ENCODE measurements around the gene RNF220. TPM values are rescaled to one million over a fixed set of nuclear protein-coding genes. Genes with fewer than 3 reads are reported as not detected.

Gene RNF220
- total RNA-seq, 1 experiment from 2014 or later = 66.6 TPM

GRCh38 chr1:44454704-44455103 lies 49.6 kb downstream of the RNF220 start:
- Histone ChIP-seq H2AFZ (ENCODE audit: low read length) (no peak overlapping the region), H4K20me1 (ENCODE audit: low read length) (no peaks in the 10 kb centered on the region), H3K36me3 (ENCODE audit: low read depth, low read length) (no peaks in the 10 kb centered on the region), H3K4me1 (ENCODE audit: insufficient read depth, low read length) (no peaks in the 10 kb centered on the region), H3K9me2 (replicated peaks; ENCODE audit: low read length) (no peaks in the 10 kb centered on the region), H3F3A (ENCODE audit: low read length, unreplicated experiment) (no peaks in the 10 kb centered on the region), H3K9ac (ENCODE audit: low read length) (no peak overlapping the region), H3K27ac (ENCODE audit: low read length) (no peak overlapping the region), H3K4me2 (ENCODE audit: low read length) (no peak overlapping the region), H3K27me3 (ENCODE audit: low read length) (0 out of 2 replicates have a peak, but pooled peaks cover 6% of the 10 kb centered on the region), H3K9me3 (ENCODE audit: low read length) (no peaks in the 10 kb centered on the region), H3K79me2 (ENCODE audit: low read length) (no peaks in the 10 kb centered on the region), H3K4me3 (ENCODE audit: low read length) (no peak overlapping the region)
- ChIA-PET POLR2A (ENCODE audit: unreplicated experiment) (no interaction called here), CTCF (no interaction called here)
- DNase-seq (no peak), ATAC-seq (no peak)
- BruUV-seq (replicated peaks) = no TSS peak
- intact Hi-C loops (cut with micrococcal nuclease) = no loop called here
- TF ChIP-seq EZH2phosphoT487 (IDR thresholded peaks at IDR 0.05; ENCODE audit: borderline replicate concordance, low read length) = no peak
- no peak for TF ChIP-seq EZH2 (IDR thresholded peaks at IDR 0.05; ENCODE audit: low read length, unreplicated experiment)
- TF ChIP-seq CTCF (conservative IDR thresholded peaks at IDR 0.05; ENCODE audit: low read depth, low read length) = no peak

- ChIA-PET CTCF (no interaction called here), POLR2A (ENCODE audit: unreplicated experiment) (no interaction called here)
- ATAC-seq (no peak), DNase-seq (no peak)
- Histone ChIP-seq H3K27me3 (ENCODE audit: low read length) (0 out of 2 replicates have a peak, but pooled peaks cover 6% of the 10 kb centered on the region), H3K4me2 (ENCODE audit: low read length) (no peak overlapping the region), H2AFZ (ENCODE audit: low read length) (no peak overlapping the region), H3K4me1 (ENCODE audit: insufficient read depth, low read length) (no peaks in the 10 kb centered on the region), H3F3A (ENCODE audit: low read length, unreplicated experiment) (no peaks in the 10 kb centered on the region), H3K27ac (ENCODE audit: low read length) (no peak overlapping the region), H3K4me3 (ENCODE audit: low read length) (no peak overlapping the region), H3K9ac (ENCODE audit: low read length) (no peak overlapping the region), H3K9me3 (ENCODE audit: low read length) (no peaks in the 10 kb centered on the region), H3K79me2 (ENCODE audit: low read length) (no peaks in the 10 kb centered on the region), H3K36me3 (ENCODE audit: low read depth, low read length) (no peaks in the 10 kb centered on the region), H4K20me1 (ENCODE audit: low read length) (no peaks in the 10 kb centered on the region), H3K9me2 (replicated peaks; ENCODE audit: low read length) (no peaks in the 10 kb centered on the region)
- BruUV-seq (replicated peaks) = no TSS peak
- no peak for TF ChIP-seq CTCF (conservative IDR thresholded peaks at IDR 0.05; ENCODE audit: low read depth, low read length)
- TF ChIP-seq EZH2 (IDR thresholded peaks at IDR 0.05; ENCODE audit: low read length, unreplicated experiment) = no peak
- TF ChIP-seq EZH2phosphoT487 (IDR thresholded peaks at IDR 0.05; ENCODE audit: borderline replicate concordance, low read length) = no peak
- intact Hi-C loops (cut with micrococcal nuclease) = no loop called here
Measured at GRCh38 chr1:44460107-44460882, 55.2 kb downstream of the RNF220 start.

- intact Hi-C loops (cut with micrococcal nuclease) = no loop called here
- no peak overlapping the region for H3K9ac ChIP-seq (ENCODE audit: low read length)
- TF ChIP-seq CTCF (conservative IDR thresholded peaks at IDR 0.05; ENCODE audit: low read depth, low read length) (no peak), EZH2 (IDR thresholded peaks at IDR 0.05; ENCODE audit: low read length, unreplicated experiment) (no peak), EZH2phosphoT487 (IDR thresholded peaks at IDR 0.05; ENCODE audit: borderline replicate concordance, low read length) (no peak)
- ChIA-PET POLR2A (ENCODE audit: unreplicated experiment) (no interaction called here), CTCF (no interaction called here)
- no peaks in the 10 kb centered on the region for H3K4me1 ChIP-seq (ENCODE audit: insufficient read depth, low read length)
- H3F3A ChIP-seq (ENCODE audit: low read length, unreplicated experiment) = no peaks in the 10 kb centered on the region
- no peak overlapping the region for H3K4me3 ChIP-seq (ENCODE audit: low read length)
- no peaks in the 10 kb centered on the region for H3K9me2 ChIP-seq (replicated peaks; ENCODE audit: low read length)
- no peaks in the 10 kb centered on the region for H3K27me3 ChIP-seq (ENCODE audit: low read length)
- DNase-seq (no peak), ATAC-seq (no peak)
- H2AFZ ChIP-seq (ENCODE audit: low read length) = no peak overlapping the region
- no peaks in the 10 kb centered on the region for H3K79me2 ChIP-seq (ENCODE audit: low read length)
- no peak overlapping the region for H3K4me2 ChIP-seq (ENCODE audit: low read length)
- no peaks in the 10 kb centered on the region for H4K20me1 ChIP-seq (ENCODE audit: low read length)
- BruUV-seq (replicated peaks) = no TSS peak
- no peaks in the 10 kb centered on the region for H3K9me3 ChIP-seq (ENCODE audit: low read length)
- no peaks in the 10 kb centered on the region for H3K36me3 ChIP-seq (ENCODE audit: low read depth, low read length)
- no peak overlapping the region for H3K27ac ChIP-seq (ENCODE audit: low read length)
Measured at GRCh38 chr1:44464361-44464760, 59.3 kb downstream of the RNF220 start.
